Lower lobe of right lung (tissue), 2 donors: Measurements from ENCODE around the gene MXD3. TPM values are rescaled to one million over a fixed set of nuclear protein-coding genes. Genes with fewer than 3 reads are reported as not detected.

Source experiments
- ATAC-seq, 2 donors: fragments of 200-7000 bp; cut with Tn5 transposase; one replicate each; pipeline ENCODE4 v1.9.1; 2020 to 2022; ENCODE audit warnings: mild to moderate bottlenecking in 2 of 2, moderate library complexity in 2 of 2
- DNase-seq: peaks from one replicate; pipeline ENCODE4 v3.0.0-alpha.2; 2020
- H3K27ac ChIP-seq: fragments of 200-600 bp; one replicate; pipeline ENCODE4 v1.8.0; 2022
- H3K27me3 ChIP-seq: fragments of 200-600 bp; one replicate; pipeline ENCODE4 v1.8.0; 2022; ENCODE audit warnings: low read depth
- H3K36me3 ChIP-seq: fragments of 200-600 bp; one replicate; pipeline ENCODE4 v1.8.0; 2022; ENCODE audit warnings: mild to moderate bottlenecking
- H3K4me1 ChIP-seq: fragments of 200-600 bp; one replicate; pipeline ENCODE4 v1.8.0; 2022
- H3K4me3 ChIP-seq: fragments of 200-600 bp; one replicate; pipeline ENCODE4 v1.8.0; 2022; ENCODE audit warnings: mild to moderate bottlenecking
- H3K9me3 ChIP-seq: fragments of 200-600 bp; one replicate; pipeline ENCODE4 v1.8.0; 2022
- CTCF ChIP-seq: fragments of 200-600 bp; IDR thresholded peaks from one replicate; pipeline ENCODE4 v1.8.0; 2022; ENCODE audit warnings: antibody characterized with exemption, mild to moderate bottlenecking
- intact Hi-C: fragments of 100-400 bp; cut with DNase I; formaldehyde crosslinking; loops from one replicate; pipeline ENCODE4 v1.11.0; 2022
- total RNA-seq: library from RNA; stranded (reverse); fragmentation: NEBNext Ultra II Directional; extraction: Animal tissue kit (Norgen Biotek cat#: 25700); gene quantifications from one replicate; pipeline ENCODE4 v1.2.1, GENCODE V29; 2021
- donor health status: DM: no; HTN: yes; CAD: no; lungs with severe emphysema.

MXD3 gene
- total RNA-seq, 1 donor from 2014 or later: 10.8 TPM

GRCh38 chr5:177314376-177315342 is 3.0 kb upstream of the MXD3 start:
- intact Hi-C loops: no loop called here
- no peak for TF ChIP-seq CTCF
- no peaks in the 10 kb centered on the region for H3K9me3 ChIP-seq
- ATAC-seq (no peak), DNase-seq (no peak)
- no peak overlapping the region for H3K27ac ChIP-seq
- no peak overlapping the region for H3K4me3 ChIP-seq
- H3K4me1 ChIP-seq: peaks cover 34% of the 10 kb centered on the region
- H3K36me3 ChIP-seq: no peaks in the 10 kb centered on the region
- H3K27me3 ChIP-seq: no peaks in the 10 kb centered on the region

GRCh38 chr5:177313561-177314259 is 2.0 kb upstream of the MXD3 start:
- peaks cover 34% of the 10 kb centered on the region for H3K4me1 ChIP-seq
- DNase-seq: no peak
- intact Hi-C loops: no loop called here

DNA sequence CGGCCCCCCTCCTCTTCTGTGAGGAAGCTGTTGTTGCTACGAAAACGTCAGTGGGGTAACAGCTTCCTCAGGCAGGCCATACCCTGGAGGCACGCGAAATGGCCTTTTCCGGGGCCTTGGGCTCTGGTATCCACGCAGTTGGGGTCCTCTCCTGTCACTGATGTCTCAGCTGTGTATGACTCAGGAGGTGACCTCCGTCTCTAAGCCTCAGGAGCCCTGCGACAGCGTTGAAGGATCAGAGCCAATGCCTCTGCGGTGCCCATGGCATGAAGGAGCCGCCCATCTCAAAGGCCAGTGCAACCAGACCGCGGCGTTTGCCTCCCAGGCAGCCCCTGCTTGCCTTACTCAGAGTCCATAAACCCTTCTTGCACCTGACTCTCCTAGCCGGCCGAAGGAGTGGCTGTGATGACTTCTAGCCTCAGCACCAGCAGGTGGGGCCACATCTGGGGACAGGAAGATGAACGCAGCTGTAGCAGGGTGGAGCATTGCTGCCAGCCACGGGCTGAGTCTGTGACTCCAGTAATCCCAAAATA is 1.0 kb upstream of the MXD3 start:
- peak in 1 of 2 donors; percentile 3 for ATAC-seq
- H3K36me3 ChIP-seq: peaks cover under 1% of the 10 kb centered on the region
- H3K27me3 ChIP-seq: no peaks in the 10 kb centered on the region
- TF ChIP-seq CTCF: no peak
- no peak overlapping the region for H3K27ac ChIP-seq
- peaks cover 41% of the 10 kb centered on the region for H3K4me1 ChIP-seq
- H3K9me3 ChIP-seq: no peaks in the 10 kb centered on the region
- H3K4me3 ChIP-seq: peak overlapping the region; percentile 62
- DNase-seq: no peak
- intact Hi-C loops: no loop called here

More at GRCh38 chr5:177313561-177314259, 2.0 kb upstream of the MXD3 start:
- Histone ChIP-seq H3K27ac (no peak overlapping the region), H3K9me3 (no peaks in the 10 kb centered on the region), H3K27me3 (no peaks in the 10 kb centered on the region), H3K36me3 (no peaks in the 10 kb centered on the region), H3K4me3 (no peak overlapping the region)
- TF ChIP-seq CTCF: no peak
- no peak for ATAC-seq

- peaks cover 14% of the 10 kb centered on the region for H3K36me3 ChIP-seq
- TF ChIP-seq CTCF: no peak
- no peak for DNase-seq
- H3K27ac ChIP-seq: peak overlapping the region; percentile 24
- peaks cover 55% of the 10 kb centered on the region for H3K4me1 ChIP-seq
- intact Hi-C loops: no loop called here
- ATAC-seq: peak in 1 of 2 donors; percentile 2
- H3K9me3 ChIP-seq: no peaks in the 10 kb centered on the region
- H3K27me3 ChIP-seq: no peaks in the 10 kb centered on the region
- peak overlapping the region; percentile 62 for H3K4me3 ChIP-seq
Observed at GRCh38 chr5:177311392-177311722, 341 bp downstream of the MXD3 start.

GRCh38 chr5:177310757-177311391 is 824 bp downstream of the MXD3 start:
- no peaks in the 10 kb centered on the region for H3K9me3 ChIP-seq
- intact Hi-C loops: no loop called here
- DNase-seq (no peak), ATAC-seq (peak in 1 of 2 donors; percentile 1)
- peak overlapping the region; percentile 24 for H3K27ac ChIP-seq
- H3K36me3 ChIP-seq: peaks cover 19% of the 10 kb centered on the region
- peaks cover 57% of the 10 kb centered on the region for H3K4me1 ChIP-seq
- no peaks in the 10 kb centered on the region for H3K27me3 ChIP-seq
- TF ChIP-seq CTCF: no peak
- peak overlapping the region; percentile 62 for H3K4me3 ChIP-seq
